ENCODE results near the gene PTPN1.

DNA sequence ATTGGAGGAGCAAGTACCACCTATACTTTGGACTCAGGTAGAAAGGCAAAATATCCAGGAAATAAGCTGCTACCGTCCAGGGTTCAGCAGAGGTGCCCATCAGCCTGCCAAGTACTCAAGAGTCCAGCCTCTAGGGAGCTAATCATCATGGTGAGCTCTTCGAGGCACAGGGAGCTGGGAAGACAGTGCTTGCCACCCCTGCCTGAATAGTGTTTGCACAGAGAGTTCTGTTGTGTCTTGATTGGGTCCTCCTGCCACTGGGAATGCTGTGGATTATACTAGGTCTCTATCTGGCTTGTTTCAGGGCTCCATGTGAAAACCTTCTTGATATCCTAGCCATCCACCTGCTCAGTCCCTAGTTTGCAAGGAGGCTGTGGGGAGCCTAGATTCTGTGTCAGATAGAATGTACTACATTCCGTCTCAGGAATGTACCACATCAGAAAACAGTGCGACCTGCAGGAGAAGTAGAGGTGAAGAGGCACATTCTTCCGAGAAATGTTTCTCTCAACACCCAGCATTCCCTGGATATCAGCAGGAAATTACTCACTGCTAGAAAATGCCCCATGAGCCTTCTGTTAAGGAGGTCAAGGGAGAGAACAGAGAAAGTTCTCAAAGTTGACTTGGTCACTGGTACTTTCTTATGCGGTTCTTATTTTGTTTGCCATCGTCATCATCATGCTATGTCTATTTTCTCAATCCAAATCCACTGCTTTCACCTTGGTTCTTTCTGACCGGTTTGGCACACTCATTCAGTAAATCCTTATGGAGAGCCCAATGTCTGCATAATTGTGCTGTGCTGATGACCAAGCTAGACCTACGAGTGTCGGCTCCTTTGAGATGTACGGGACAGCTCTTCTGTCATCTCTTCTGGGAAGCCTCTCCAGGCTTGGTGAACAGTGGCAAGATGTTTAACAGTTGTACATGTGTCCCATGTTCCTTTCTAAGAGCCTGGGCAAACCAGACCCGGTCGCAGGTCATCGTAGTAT lies 30.7 kb downstream of the PTPN1 start:
- TF ChIP-seq POLR2AphosphoS5 (IDR thresholded peaks at IDR 0.05; ENCODE audit: low read depth) (no peak), EZH2 (IDR thresholded peaks at IDR 0.05; ENCODE audit: low read depth, unreplicated experiment) (no peak), EZH2phosphoT487 (IDR thresholded peaks at IDR 0.05; ENCODE audit: unreplicated experiment) (no peak), JUNB (IDR thresholded peaks at IDR 0.05; ENCODE audit: unreplicated experiment) (no peak), CREB1 (CRISPR knock-in tag; IDR thresholded peaks at IDR 0.05; ENCODE audit: low read depth) (no peak)
- TF ChIP-seq, protein P1, sequence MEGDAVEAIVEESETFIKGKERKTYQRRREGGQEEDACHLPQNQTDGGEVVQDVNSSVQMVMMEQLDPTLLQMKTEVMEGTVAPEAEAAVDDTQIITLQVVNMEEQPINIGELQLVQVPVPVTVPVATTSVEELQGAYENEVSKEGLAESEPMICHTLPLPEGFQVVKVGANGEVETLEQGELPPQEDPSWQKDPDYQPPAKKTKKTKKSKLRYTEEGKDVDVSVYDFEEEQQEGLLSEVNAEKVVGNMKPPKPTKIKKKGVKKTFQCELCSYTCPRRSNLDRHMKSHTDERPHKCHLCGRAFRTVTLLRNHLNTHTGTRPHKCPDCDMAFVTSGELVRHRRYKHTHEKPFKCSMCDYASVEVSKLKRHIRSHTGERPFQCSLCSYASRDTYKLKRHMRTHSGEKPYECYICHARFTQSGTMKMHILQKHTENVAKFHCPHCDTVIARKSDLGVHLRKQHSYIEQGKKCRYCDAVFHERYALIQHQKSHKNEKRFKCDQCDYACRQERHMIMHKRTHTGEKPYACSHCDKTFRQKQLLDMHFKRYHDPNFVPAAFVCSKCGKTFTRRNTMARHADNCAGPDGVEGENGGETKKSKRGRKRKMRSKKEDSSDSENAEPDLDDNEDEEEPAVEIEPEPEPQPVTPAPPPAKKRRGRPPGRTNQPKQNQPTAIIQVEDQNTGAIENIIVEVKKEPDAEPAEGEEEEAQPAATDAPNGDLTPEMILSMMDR (conservative IDR thresholded peaks at IDR 0.05; ENCODE audit: low read depth in 2 of 2): no peak
- TF ChIP-seq, protein P2, sequence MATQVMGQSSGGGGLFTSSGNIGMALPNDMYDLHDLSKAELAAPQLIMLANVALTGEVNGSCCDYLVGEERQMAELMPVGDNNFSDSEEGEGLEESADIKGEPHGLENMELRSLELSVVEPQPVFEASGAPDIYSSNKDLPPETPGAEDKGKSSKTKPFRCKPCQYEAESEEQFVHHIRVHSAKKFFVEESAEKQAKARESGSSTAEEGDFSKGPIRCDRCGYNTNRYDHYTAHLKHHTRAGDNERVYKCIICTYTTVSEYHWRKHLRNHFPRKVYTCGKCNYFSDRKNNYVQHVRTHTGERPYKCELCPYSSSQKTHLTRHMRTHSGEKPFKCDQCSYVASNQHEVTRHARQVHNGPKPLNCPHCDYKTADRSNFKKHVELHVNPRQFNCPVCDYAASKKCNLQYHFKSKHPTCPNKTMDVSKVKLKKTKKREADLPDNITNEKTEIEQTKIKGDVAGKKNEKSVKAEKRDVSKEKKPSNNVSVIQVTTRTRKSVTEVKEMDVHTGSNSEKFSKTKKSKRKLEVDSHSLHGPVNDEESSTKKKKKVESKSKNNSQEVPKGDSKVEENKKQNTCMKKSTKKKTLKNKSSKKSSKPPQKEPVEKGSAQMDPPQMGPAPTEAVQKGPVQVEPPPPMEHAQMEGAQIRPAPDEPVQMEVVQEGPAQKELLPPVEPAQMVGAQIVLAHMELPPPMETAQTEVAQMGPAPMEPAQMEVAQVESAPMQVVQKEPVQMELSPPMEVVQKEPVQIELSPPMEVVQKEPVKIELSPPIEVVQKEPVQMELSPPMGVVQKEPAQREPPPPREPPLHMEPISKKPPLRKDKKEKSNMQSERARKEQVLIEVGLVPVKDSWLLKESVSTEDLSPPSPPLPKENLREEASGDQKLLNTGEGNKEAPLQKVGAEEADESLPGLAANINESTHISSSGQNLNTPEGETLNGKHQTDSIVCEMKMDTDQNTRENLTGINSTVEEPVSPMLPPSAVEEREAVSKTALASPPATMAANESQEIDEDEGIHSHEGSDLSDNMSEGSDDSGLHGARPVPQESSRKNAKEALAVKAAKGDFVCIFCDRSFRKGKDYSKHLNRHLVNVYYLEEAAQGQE (IDR thresholded peaks at IDR 0.05; ENCODE audit: unreplicated experiment): no peak

Measured in GM23338 (cell line).